SK-N-SH (cell line): ENCODE measurements around the gene EFCAB8.

Experiments
- CTCF ChIP-seq: fragments of 200-600 bp; sonication (generic); IDR thresholded peaks from 2 replicates; pipeline ENCODE4 v1.6.1; 2017; ENCODE audit warnings: antibody characterized with exemption, mild to moderate bottlenecking, moderate library complexity
- GABPA ChIP-seq: IDR thresholded peaks from 2 replicates; pipeline ENCODE4 v1.4.0; 2012; ENCODE audit warnings: low read depth, mild to moderate bottlenecking
- JUND ChIP-seq: IDR thresholded peaks from 2 replicates; pipeline ENCODE4 v1.4.0; 2012
- POLR2AphosphoS5 ChIP-seq: IDR thresholded peaks from 2 replicates; pipeline ENCODE4 v1.6.1; 2012; ENCODE audit warnings: low read depth, low read length
- RAD21 ChIP-seq: IDR thresholded peaks from 2 replicates; pipeline ENCODE4 v1.6.1; 2012; ENCODE audit warnings: mild to moderate bottlenecking, low read length
- RCOR1 ChIP-seq: fragments of 150-350 bp; IDR thresholded peaks from 2 replicates; pipeline ENCODE4 v1.6.1; 2017; ENCODE audit warnings: antibody characterized with exemption, low read length
- SMC3 ChIP-seq: IDR thresholded peaks from 2 replicates; pipeline ENCODE4 v1.6.1; 2012; ENCODE audit warnings: low read depth, low read length, improper control_type of control experiment
- YY1 ChIP-seq: IDR thresholded peaks from 2 replicates; pipeline ENCODE4 v1.4.0; 2012; ENCODE audit warnings: low read depth, mild to moderate bottlenecking
- ZBTB33 ChIP-seq: IDR thresholded peaks from 2 replicates; pipeline ENCODE4 v1.4.0; 2012; ENCODE audit warnings: low read depth, borderline replicate concordance

- TF ChIP-seq SMC3 (no peak), GABPA (no peak), CTCF (no peak), ZBTB33 (no peak), POLR2AphosphoS5 (no peak), YY1 (no peak), RCOR1 (no peak), RAD21 (no peak), JUND (no peak)
Observed at GRCh38 chr20:32958574-32958973, 99.9 kb downstream of the EFCAB8 start.
